Measurements from ENCODE around the gene HIGD1A. TPM values are rescaled to one million over a fixed set of nuclear protein-coding genes. Genes with fewer than 3 reads are reported as not detected.
A peak's percentile ranks its signal among the peaks of the same experiment; 100 is the strongest.

The HIGD1A gene
- total and polyA plus RNA-seq, 9 of the 15 experiments (the other 6 are each of a cell fraction or from before 2014, with no cell fraction given), result 165 to 1,185 (median 333) TPM

DNA sequence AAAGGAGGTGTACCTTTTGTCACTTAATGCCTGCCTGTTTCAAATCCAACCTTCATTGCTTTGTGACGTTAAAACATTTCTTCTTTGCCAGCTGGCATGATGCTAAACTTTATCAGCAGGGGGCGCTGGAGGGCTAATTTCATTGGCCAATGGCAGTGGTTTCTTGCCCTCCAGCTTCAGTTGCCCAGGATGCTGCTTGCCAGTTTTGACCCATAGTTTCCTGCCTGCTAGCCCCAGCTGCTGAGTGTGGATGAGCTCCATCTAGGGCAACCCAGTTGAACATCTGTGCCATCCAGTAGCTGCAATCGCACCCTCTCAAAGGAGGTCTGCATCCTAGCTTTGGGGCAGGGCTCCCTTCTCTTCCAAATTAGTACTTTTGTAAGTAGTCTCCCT is 27.0 kb upstream of the HIGD1A start (continued):
- TF ChIP-seq, protein P1, sequence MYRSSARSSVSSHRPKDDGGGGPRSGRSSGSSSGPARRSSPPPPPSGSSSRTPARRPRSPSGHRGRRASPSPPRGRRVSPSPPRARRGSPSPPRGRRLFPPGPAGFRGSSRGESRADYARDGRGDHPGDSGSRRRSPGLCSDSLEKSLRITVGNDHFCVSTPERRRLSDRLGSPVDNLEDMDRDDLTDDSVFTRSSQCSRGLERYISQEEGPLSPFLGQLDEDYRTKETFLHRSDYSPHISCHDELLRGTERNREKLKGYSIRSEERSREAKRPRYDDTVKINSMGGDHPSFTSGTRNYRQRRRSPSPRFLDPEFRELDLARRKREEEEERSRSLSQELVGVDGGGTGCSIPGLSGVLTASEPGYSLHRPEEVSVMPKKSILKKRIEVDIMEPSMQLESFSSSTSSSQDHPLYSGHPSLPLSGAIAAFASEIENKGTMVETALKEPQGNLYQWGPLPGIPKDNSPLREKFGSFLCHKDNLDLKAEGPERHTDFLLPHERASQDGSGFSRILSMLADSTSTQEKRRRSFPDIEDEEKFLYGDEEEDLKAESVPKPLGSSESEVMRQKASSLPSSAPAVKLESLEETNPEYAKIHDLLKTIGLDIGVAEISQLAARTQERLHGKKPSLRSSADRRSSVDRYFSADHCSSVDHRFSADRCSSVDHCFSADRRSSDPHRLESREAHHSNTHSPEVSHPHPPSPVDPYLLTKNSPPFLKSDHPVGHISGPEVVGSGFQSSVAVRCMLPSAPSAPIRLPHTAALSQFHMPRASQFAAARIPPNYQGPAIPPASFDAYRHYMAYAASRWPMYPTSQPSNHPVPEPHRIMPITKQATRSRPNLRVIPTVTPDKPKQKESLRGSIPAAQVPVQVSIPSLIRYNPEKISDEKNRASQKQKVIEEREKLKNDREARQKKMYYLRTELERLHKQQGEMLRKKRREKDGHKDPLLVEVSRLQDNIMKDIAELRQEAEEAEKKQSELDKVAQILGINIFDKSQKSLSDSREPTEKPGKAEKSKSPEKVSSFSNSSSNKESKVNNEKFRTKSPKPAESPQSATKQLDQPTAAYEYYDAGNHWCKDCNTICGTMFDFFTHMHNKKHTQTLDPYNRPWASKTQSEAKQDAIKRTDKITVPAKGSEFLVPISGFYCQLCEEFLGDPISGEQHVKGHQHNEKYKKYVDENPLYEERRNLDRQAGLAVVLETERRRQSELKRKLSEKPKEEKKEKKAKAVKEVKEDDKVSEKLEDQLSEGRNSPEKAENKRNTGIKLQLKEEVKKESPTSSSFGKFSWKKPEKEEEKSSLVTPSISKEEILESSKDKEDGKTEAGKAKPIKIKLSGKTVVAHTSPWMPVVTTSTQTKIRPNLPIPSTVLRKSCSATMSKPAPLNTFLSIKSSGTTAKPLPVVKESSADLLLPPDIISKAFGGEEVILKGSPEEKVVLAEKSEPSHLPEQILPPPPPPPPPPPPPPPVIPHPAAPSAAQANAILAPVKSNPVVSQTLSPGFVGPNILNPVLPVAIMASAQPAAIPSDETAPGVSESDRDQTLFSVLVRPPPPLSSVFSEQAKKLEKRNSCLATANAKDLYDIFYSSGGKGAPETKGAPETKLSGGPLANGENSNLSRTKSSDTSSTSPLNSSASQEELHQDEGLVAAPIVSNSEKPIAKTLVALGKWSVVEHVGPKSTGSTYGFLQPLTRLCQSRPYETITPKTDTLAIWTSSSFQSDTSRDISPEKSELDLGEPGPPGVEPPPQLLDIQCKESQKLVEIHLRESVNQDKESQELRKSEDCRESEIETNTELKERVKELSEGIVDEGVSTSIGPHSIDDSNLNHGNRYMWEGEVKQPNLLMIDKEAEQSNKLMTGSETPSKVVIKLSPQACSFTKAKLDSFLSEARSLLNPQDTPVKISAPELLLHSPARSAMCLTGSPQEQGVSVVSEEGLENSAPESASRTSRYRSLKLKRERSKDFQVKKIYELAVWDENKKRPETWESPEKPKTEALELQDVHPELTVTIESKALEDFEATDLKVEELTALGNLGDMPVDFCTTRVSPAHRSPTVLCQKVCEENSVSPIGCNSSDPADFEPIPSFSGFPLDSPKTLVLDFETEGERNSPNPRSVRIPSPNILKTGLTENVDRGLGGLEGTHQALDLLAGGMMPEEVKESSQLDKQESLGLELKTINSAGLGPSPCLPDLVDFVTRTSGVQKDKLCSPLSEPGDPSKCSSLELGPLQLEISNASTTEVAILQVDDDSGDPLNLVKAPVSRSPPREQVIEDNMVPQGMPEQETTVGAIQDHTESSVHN (IDR thresholded peaks at IDR 0.05; ENCODE audit: borderline replicate concordance in 1 of 2, low read depth in 1 of 2), result no peak
- TF ChIP-seq, protein P2, sequence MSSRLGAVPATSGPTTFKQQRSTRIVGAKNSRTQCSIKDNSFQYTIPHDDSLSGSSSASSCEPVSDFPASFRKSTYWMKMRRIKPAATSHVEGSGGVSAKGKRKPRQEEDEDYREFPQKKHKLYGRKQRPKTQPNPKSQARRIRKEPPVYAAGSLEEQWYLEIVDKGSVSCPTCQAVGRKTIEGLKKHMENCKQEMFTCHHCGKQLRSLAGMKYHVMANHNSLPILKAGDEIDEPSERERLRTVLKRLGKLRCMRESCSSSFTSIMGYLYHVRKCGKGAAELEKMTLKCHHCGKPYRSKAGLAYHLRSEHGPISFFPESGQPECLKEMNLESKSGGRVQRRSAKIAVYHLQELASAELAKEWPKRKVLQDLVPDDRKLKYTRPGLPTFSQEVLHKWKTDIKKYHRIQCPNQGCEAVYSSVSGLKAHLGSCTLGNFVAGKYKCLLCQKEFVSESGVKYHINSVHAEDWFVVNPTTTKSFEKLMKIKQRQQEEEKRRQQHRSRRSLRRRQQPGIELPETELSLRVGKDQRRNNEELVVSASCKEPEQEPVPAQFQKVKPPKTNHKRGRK (tag; IDR thresholded peaks at IDR 0.05), result peak; percentile 15; the same call in 1 of the 2 replicates
- TF ChIP-seq NFYB (IDR thresholded peaks at IDR 0.05; ENCODE audit: extremely low read depth, insufficient read length) (peak; percentile 30), POLR2A (conservative IDR thresholded peaks at IDR 0.05) (no peak), BMI1 (IDR thresholded peaks at IDR 0.05; ENCODE audit: low read length) (peak; percentile 35; the same call in 1 of the 2 replicates), E2F4 (CRISPR knock-in tag; IDR thresholded peaks at IDR 0.05; ENCODE audit: low read depth) (no peak), YBX1 (IDR thresholded peaks at IDR 0.05) (no peak), ATF1 (CRISPR knock-in tag; IDR thresholded peaks at IDR 0.05) (no peak), ATF1 (tag; IDR thresholded peaks at IDR 0.05) (peak; percentile 47; the same call in 1 of the 2 replicates), ATF4 (CRISPR knock-in tag; IDR thresholded peaks at IDR 0.05) (no peak), FOXJ3 (CRISPR knock-in tag; IDR thresholded peaks at IDR 0.05) (no peak), ZZZ3 (IDR thresholded peaks at IDR 0.05) (no peak)
- TF ChIP-seq, protein P3, sequence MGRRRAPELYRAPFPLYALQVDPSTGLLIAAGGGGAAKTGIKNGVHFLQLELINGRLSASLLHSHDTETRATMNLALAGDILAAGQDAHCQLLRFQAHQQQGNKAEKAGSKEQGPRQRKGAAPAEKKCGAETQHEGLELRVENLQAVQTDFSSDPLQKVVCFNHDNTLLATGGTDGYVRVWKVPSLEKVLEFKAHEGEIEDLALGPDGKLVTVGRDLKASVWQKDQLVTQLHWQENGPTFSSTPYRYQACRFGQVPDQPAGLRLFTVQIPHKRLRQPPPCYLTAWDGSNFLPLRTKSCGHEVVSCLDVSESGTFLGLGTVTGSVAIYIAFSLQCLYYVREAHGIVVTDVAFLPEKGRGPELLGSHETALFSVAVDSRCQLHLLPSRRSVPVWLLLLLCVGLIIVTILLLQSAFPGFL (CRISPR knock-in tag; IDR thresholded peaks at IDR 0.05), result 0 out of 2 replicates have a peak, but pooled peaks have one; percentile 32
- TF ChIP-seq, protein P4, sequence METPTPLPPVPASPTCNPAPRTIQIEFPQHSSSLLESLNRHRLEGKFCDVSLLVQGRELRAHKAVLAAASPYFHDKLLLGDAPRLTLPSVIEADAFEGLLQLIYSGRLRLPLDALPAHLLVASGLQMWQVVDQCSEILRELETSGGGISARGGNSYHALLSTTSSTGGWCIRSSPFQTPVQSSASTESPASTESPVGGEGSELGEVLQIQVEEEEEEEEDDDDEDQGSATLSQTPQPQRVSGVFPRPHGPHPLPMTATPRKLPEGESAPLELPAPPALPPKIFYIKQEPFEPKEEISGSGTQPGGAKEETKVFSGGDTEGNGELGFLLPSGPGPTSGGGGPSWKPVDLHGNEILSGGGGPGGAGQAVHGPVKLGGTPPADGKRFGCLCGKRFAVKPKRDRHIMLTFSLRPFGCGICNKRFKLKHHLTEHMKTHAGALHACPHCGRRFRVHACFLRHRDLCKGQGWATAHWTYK (CRISPR knock-in tag; IDR thresholded peaks at IDR 0.05), result no peak
